HCT116 (cell line): Measurements from ENCODE around the gene TTC16.

Experiments
- CEBPB ChIP-seq: IDR thresholded peaks from 2 replicates; pipeline ENCODE4 v1.6.1; 2012; ENCODE audit warnings: low read depth
- CTCF ChIP-seq, 3 experiments: fragments of 200-600 bp in 1 of 3; sonication (generic) in 1 of 3; IDR thresholded peaks in 2 of 3; conservative IDR thresholded peaks in 1 of 3; 2 replicates each; pipeline ENCODE4 v1.5.1; 2012 to 2017; ENCODE audit warnings: low read depth in 2 of 3, low read length in 2 of 3, antibody characterized with exemption in 1 of 3, borderline replicate concordance in 1 of 3, control low read depth in 1 of 3, mild to moderate bottlenecking in 1 of 3, mixed read lengths in 1 of 3, mixed run types in 1 of 3, moderate library complexity in 1 of 3; ENCODE audit not compliant: insufficient read depth in 1 of 3
- EGR1 ChIP-seq: IDR thresholded peaks from 2 replicates; pipeline ENCODE4 v1.6.1; 2012; ENCODE audit warnings: low read depth
- ELF1 ChIP-seq: IDR thresholded peaks from 2 replicates; pipeline ENCODE4 v1.6.1; 2012; ENCODE audit warnings: low read depth, borderline replicate concordance
- POLR2A ChIP-seq: IDR thresholded peaks from 2 replicates; pipeline ENCODE4 v1.7.0; 2011; ENCODE audit warnings: borderline replicate concordance; ENCODE audit not compliant: insufficient read depth, insufficient read length; ENCODE audit errors: extremely low read depth
- POLR2AphosphoS5 ChIP-seq: IDR thresholded peaks from 2 replicates; pipeline ENCODE4 v1.6.1; 2011; ENCODE audit warnings: mild to moderate bottlenecking, low read depth, low read length, moderate library complexity
- RAD21 ChIP-seq: IDR thresholded peaks from 2 replicates; pipeline ENCODE4 v1.6.1; 2012; ENCODE audit warnings: low read depth, mild to moderate bottlenecking
- SIN3A ChIP-seq: IDR thresholded peaks from 2 replicates; pipeline ENCODE4 v1.6.1; 2012; ENCODE audit warnings: low read depth
- SP1 ChIP-seq: IDR thresholded peaks from 2 replicates; pipeline ENCODE4 v1.6.1; 2012; ENCODE audit warnings: low read depth
- ZNF274 ChIP-seq: fragments of 200-500 bp; sonication (Bioruptor generic); IDR thresholded peaks from 2 replicates; pipeline ENCODE4 v1.6.1; 2014; ENCODE audit warnings: mild to moderate bottlenecking, low read depth, low read length, inconsistent platforms

DNA sequence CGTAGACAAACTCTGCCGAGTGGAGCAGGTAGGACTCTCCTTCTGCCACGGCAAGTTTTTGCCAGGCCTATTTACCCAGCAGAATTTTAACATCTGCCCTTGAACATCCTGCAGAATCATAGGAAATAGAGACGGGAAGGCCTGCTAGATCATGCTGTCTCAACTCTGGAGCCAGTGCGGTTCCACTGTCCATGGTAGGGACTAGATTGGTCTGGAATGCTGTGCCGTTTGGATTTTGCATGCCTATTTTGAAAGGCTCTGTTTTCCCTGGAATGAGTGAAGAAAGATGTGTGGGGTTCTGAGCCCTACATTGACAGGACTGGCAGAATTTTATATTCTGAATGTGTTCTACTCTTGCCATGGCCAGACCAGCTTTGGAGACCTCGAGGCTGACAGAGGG, 42.6 kb upstream of the TTC16 start:
- TF ChIP-seq POLR2AphosphoS5 (no peak), ELF1 (no peak), RAD21 (no peak), CTCF (IDR thresholded peaks at IDR 0.05 in 2 of 3, conservative IDR thresholded peaks at IDR 0.05 in 1 of 3; ENCODE audit: borderline replicate concordance in 1 of 3, insufficient read depth in 1 of 3, low read depth in 2 of 3, low read length in 2 of 3) (no peak), SP1 (no peak), CEBPB (no peak), POLR2A (no peak), ZNF274 (no peak), SIN3A (no peak), EGR1 (no peak)
